ENCODE data around the gene GPRIN2.
"Not testable (repeated sequence)": the region's sequence is repeated elsewhere in the genome, so short reads cannot be mapped to it uniquely, and the experiment has no call there.

The GPRIN2 gene

GRCh38 chr10:46556515-46557318 lies at the start of gene GPRIN2:
Gene GPRIN2 (minus strand): TSS chr10:46556658. CDS start chr10:46550736, 5,922 bp downstream.
- DNase-seq (ENCODE audit: low read depth in 2 of 2), result no peak

- DNase-seq (ENCODE audit: low read depth in 2 of 2), result not testable (repeated sequence)
These were observed 44.1 kb upstream of the GPRIN2 start for GRCh38 chr10:46600516-46600915.

GRCh38 chr10:46597616-46598246 lies 41.3 kb upstream of the GPRIN2 start:
- DNase-seq (ENCODE audit: low read depth in 2 of 2), result not testable (repeated sequence)

GRCh38 chr10:46596570-46596969 lies 40.1 kb upstream of the GPRIN2 start:
- DNase-seq (ENCODE audit: low read depth in 2 of 2), result not testable (repeated sequence)

GRCh38 chr10:46594453-46595063 lies 38.1 kb upstream of the GPRIN2 start:
- not testable (repeated sequence) for DNase-seq (ENCODE audit: low read depth in 2 of 2)

GRCh38 chr10:46593307-46593706 lies 36.8 kb upstream of the GPRIN2 start:
- DNase-seq (ENCODE audit: low read depth in 2 of 2), result not testable (repeated sequence)

GRCh38 chr10:46591053-46591452 lies 34.6 kb upstream of the GPRIN2 start:
- DNase-seq (ENCODE audit: low read depth in 2 of 2), result not testable (repeated sequence)

- DNase-seq (ENCODE audit: low read depth in 2 of 2), result not testable (repeated sequence)
These were observed 33.1 kb upstream of the GPRIN2 start for GRCh38 chr10:46589589-46589988.

GRCh38 chr10:46588221-46588620 lies 31.8 kb upstream of the GPRIN2 start:
- not testable (repeated sequence) for DNase-seq (ENCODE audit: low read depth in 2 of 2)

- DNase-seq (ENCODE audit: low read depth in 2 of 2), result not testable (repeated sequence)
These were observed 31.1 kb upstream of the GPRIN2 start for GRCh38 chr10:46587546-46587945.

GRCh38 chr10:46585246-46585645 lies 28.8 kb upstream of the GPRIN2 start:
- not testable (repeated sequence) for DNase-seq (ENCODE audit: low read depth in 2 of 2)

- DNase-seq (ENCODE audit: low read depth in 2 of 2), result not testable (repeated sequence)
These were observed 27.7 kb upstream of the GPRIN2 start for GRCh38 chr10:46584196-46584595.

GRCh38 chr10:46582568-46582967 lies 26.1 kb upstream of the GPRIN2 start:
- DNase-seq (ENCODE audit: low read depth in 2 of 2), result not testable (repeated sequence)

- DNase-seq (ENCODE audit: low read depth in 2 of 2), result not testable (repeated sequence)
These were observed 25.5 kb upstream of the GPRIN2 start for GRCh38 chr10:46581997-46582396.

GRCh38 chr10:46579378-46579777 lies 22.9 kb upstream of the GPRIN2 start:
- not testable (repeated sequence) for DNase-seq (ENCODE audit: low read depth in 2 of 2)

- not testable (repeated sequence) for DNase-seq (ENCODE audit: low read depth in 2 of 2)
These were observed 22.2 kb upstream of the GPRIN2 start, which contains the start of gene SYT15 for GRCh38 chr10:46578474-46579178. Gene SYT15 (plus strand): TSS chr10:46579128. CDS start chr10:46579169, 41 bp downstream.

GRCh38 chr10:46577624-46578473 lies 21.4 kb upstream of the GPRIN2 start:
- not testable (repeated sequence) for DNase-seq (ENCODE audit: low read depth in 2 of 2)

- DNase-seq (ENCODE audit: low read depth in 2 of 2), result not testable (repeated sequence)
These were observed 17.4 kb upstream of the GPRIN2 start for GRCh38 chr10:46573884-46574283.

GRCh38 chr10:46573314-46573713 lies 16.9 kb upstream of the GPRIN2 start:
- not testable (repeated sequence) for DNase-seq (ENCODE audit: low read depth in 2 of 2)

- DNase-seq (ENCODE audit: low read depth in 2 of 2), result not testable (repeated sequence)
These were observed 16.3 kb upstream of the GPRIN2 start for GRCh38 chr10:46572765-46573164.

- not testable (repeated sequence) for DNase-seq (ENCODE audit: low read depth in 2 of 2)
These were observed 14.2 kb upstream of the GPRIN2 start for GRCh38 chr10:46570655-46571054.
